GM18520 (cell line): ENCODE measurements around the gene MAGEA2.
"Not testable (repeated sequence)": the region's sequence is repeated elsewhere in the genome, so short reads cannot be mapped to it uniquely, and the experiment has no call there.

ENCODE experiments used
- ATAC-seq: cut with Tn5 transposase; IDR thresholded peaks from one replicate; pipeline ENCODE4 v1.9.1; 2021; ENCODE audit not compliant: unreplicated experiment

The MAGEA2 gene

GRCh38 chrX:152753686-152754650 lies at the start of gene MAGEA2:
MAGEA2 (minus strand) TSS chrX:152753842; CDS start chrX:152751363, 2,479 bp downstream.
- ATAC-seq, result not testable (repeated sequence)

- no peak for ATAC-seq
Observed at GRCh38 chrX:152798945-152799344, 45.3 kb upstream of the MAGEA2 start.

- ATAC-seq, result not testable (repeated sequence)
Observed at GRCh38 chrX:152787062-152787461, 33.4 kb upstream of the MAGEA2 start.

GRCh38 chrX:152769549-152770289 lies 16.1 kb upstream of the MAGEA2 start, which contains the start of gene MAGEA6:
MAGEA6 (minus strand) TSS chrX:152769689; CDS start chrX:152767650, 2,039 bp downstream.
- ATAC-seq, result not testable (repeated sequence)

- ATAC-seq, result not testable (repeated sequence)
Observed at GRCh38 chrX:152766562-152766961, 12.9 kb upstream of the MAGEA2 start.

- not testable (repeated sequence) for ATAC-seq
Observed at GRCh38 chrX:152761582-152761981, 7.9 kb upstream of the MAGEA2 start.

- not testable (repeated sequence) for ATAC-seq
Observed at GRCh38 chrX:152759544-152759943, 5.9 kb upstream of the MAGEA2 start.

GRCh38 chrX:152758918-152759317 lies 5.3 kb upstream of the MAGEA2 start, which contains the start of gene CSAG3:
CSAG3 (plus strand) TSS chrX:152759218.
- ATAC-seq, result not testable (repeated sequence)

GRCh38 chrX:152754871-152755270 lies 1.2 kb upstream of the MAGEA2 start:
- not testable (repeated sequence) for ATAC-seq

GRCh38 chrX:152738560-152738959 lies 15.1 kb downstream of the MAGEA2 start:
- no peak for ATAC-seq

GRCh38 chrX:152736528-152736927 lies 17.1 kb downstream of the MAGEA2 start:
- ATAC-seq, result not testable (repeated sequence)

- no peak for ATAC-seq
Observed at GRCh38 chrX:152735860-152736511, 17.7 kb downstream of the MAGEA2 start.

GRCh38 chrX:152735101-152735500 lies 18.5 kb downstream of the MAGEA2 start:
- ATAC-seq, result no peak

- ATAC-seq, result not testable (repeated sequence)
Observed at GRCh38 chrX:152734143-152734858, 19.3 kb downstream of the MAGEA2 start.

GRCh38 chrX:152733261-152733975 lies 20.2 kb downstream of the MAGEA2 start, which contains the start of the genes CSAG1 and MAGEA12:
CSAG1 (minus strand) TSS chrX:152733721; CDS start chrX:152732460, 1,261 bp downstream.
MAGEA12 (plus strand) TSS chrX:152733757; CDS start chrX:152736162, 2,405 bp downstream.
- no peak for ATAC-seq

GRCh38 chrX:152725409-152725808 lies 28.2 kb downstream of the MAGEA2 start:
- ATAC-seq, result no peak

GRCh38 chrX:152713815-152714787 lies 39.5 kb downstream of the MAGEA2 start, which contains the start of gene MAGEA2B:
MAGEA2B (plus strand) TSS chrX:152714628; CDS start chrX:152717107, 2,479 bp downstream.
- ATAC-seq, result not testable (repeated sequence)

GRCh38 chrX:152713195-152713594 lies 40.4 kb downstream of the MAGEA2 start:
- not testable (repeated sequence) for ATAC-seq
